Measurements from ENCODE around the gene PC. TPM values are rescaled to one million over a fixed set of nuclear protein-coding genes. Genes with fewer than 3 reads are reported as not detected.

PC gene
- total and polyA plus RNA-seq, 9 of the 15 experiments (the other 6 are each of a cell fraction or from before 2014, with no cell fraction given) = 0.94 to 38.0 (median 8.7) TPM

DNA sequence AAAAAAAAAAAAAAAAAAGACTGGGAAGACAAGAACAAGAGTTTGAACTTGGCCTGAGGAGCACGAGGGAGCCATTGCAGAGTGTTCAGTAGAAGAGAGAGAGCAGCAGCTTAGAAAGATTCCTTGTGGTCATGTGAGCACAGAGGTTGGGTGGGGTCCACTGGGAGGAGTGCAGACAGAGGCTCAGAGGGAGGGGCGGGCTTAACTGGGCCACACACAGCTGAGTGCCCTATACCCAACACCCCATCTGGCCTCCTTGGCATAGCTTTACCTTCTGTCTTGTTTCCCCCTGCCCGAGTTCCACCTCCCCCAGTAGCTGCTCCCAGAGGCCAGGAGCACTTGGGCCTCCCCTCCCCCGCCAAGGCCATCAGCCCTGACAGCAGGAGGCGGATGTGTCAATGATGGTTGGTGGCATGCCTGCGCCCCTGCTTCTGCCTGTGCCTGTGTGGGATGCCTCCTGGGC is 29.0 kb upstream of the PC start (continued):
- TF ChIP-seq ARHGAP35 (IDR thresholded peaks at IDR 0.05; ENCODE audit: partially characterized antibody) (no peak), THAP12 (CRISPR knock-in tag; IDR thresholded peaks at IDR 0.05) (no peak), CAMTA2 (CRISPR knock-in tag; conservative IDR thresholded peaks at IDR 0.05) (no peak), ZNF583 (CRISPR knock-in tag; IDR thresholded peaks at IDR 0.05) (no peak), SIN3A (IDR thresholded peaks at IDR 0.05; ENCODE audit: borderline replicate concordance in 2 of 2, control insufficient read depth in 1 of 2, low read depth in 2 of 2, low read length in 2 of 2) (no peak), CGGBP1 (CRISPR knock-in tag; IDR thresholded peaks at IDR 0.05) (no peak), BCOR (IDR thresholded peaks at IDR 0.05) (peak; percentile 82), RBM25 (IDR thresholded peaks at IDR 0.05; ENCODE audit: low read depth, low read length, severe bottlenecking) (peak; percentile 58), ZNF436 (CRISPR knock-in tag; IDR thresholded peaks at IDR 0.05) (no peak), HDAC2 (IDR thresholded peaks at IDR 0.05) (peak; percentile 32; the same call in 1 of the 2 replicates), FOXJ2 (tag; IDR thresholded peaks at IDR 0.05) (no peak), FOS (IDR thresholded peaks at IDR 0.05; ENCODE audit: extremely low read depth, insufficient read length) (no peak), PHF20 (IDR thresholded peaks at IDR 0.05; ENCODE audit: partially characterized antibody) (no peak), ZNF347 (CRISPR knock-in tag; IDR thresholded peaks at IDR 0.05; ENCODE audit: low read depth) (no peak), PTBP1 (IDR thresholded peaks at IDR 0.05; ENCODE audit: low read depth, low read length) (0 out of 2 replicates have a peak, but pooled peaks have one; percentile 83), RBM22 (IDR thresholded peaks at IDR 0.05; ENCODE audit: low read depth, low read length, poor library complexity, severe bottlenecking) (no peak), HEY1 (CRISPR knock-in tag; IDR thresholded peaks at IDR 0.05; ENCODE audit: borderline replicate concordance) (no peak), HCFC1 (IDR thresholded peaks at IDR 0.05; ENCODE audit: low read depth, low read length) (no peak), NR1H2 (CRISPR knock-in tag; IDR thresholded peaks at IDR 0.05) (no peak), NFE2 (IDR thresholded peaks at IDR 0.05; ENCODE audit: low read depth) (no peak), BRD4 (IDR thresholded peaks at IDR 0.05) (no peak), RFX5 (IDR thresholded peaks at IDR 0.05; ENCODE audit: low read depth, low read length) (no peak), PURB (CRISPR knock-in tag; IDR thresholded peaks at IDR 0.05; ENCODE audit: low read depth) (no peak), FOXK2 (conservative IDR thresholded peaks at IDR 0.05 in 1 of 2, IDR thresholded peaks at IDR 0.05 in 1 of 2; ENCODE audit: low read depth in 2 of 2) (no peak), MTA1 (IDR thresholded peaks at IDR 0.05; ENCODE audit: borderline replicate concordance) (no peak), PKNOX1 (IDR thresholded peaks at IDR 0.05) (peak; percentile 43; the same call in 1 of the 2 replicates), ZNF165 (CRISPR knock-in tag; IDR thresholded peaks at IDR 0.05; ENCODE audit: borderline replicate concordance) (no peak), MCM7 (IDR thresholded peaks at IDR 0.05) (no peak)
- TF ChIP-seq, protein P1, sequence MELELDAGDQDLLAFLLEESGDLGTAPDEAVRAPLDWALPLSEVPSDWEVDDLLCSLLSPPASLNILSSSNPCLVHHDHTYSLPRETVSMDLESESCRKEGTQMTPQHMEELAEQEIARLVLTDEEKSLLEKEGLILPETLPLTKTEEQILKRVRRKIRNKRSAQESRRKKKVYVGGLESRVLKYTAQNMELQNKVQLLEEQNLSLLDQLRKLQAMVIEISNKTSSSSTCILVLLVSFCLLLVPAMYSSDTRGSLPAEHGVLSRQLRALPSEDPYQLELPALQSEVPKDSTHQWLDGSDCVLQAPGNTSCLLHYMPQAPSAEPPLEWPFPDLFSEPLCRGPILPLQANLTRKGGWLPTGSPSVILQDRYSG (tag; conservative IDR thresholded peaks at IDR 0.05; ENCODE audit: low read depth) = no peak
